NK-92 (cell line): ENCODE results near the gene GAS7.

Experiments used
- DNase-seq: peaks from one replicate; lab custom pipeline; 2025; ENCODE audit not compliant: unreplicated experiment; lab: John Stamatoyannopoulos, UW

Gene GAS7

GRCh38 chr17:10139577-10139976 lies 58.8 kb downstream of the GAS7 start:
- no peak for DNase-seq

- no peak for DNase-seq
These were observed 62.0 kb downstream of the GAS7 start for GRCh38 chr17:10136258-10136981.

- DNase-seq, result no peak
These were observed 62.7 kb downstream of the GAS7 start for GRCh38 chr17:10135539-10136257.

- no peak for DNase-seq
These were observed 67.7 kb downstream of the GAS7 start for GRCh38 chr17:10130677-10131076.

GRCh38 chr17:10130263-10130662 lies 68.1 kb downstream of the GAS7 start:
- no peak for DNase-seq

GRCh38 chr17:10127819-10128425 lies 70.5 kb downstream of the GAS7 start:
- no peak for DNase-seq

- DNase-seq, result no peak
These were observed 71.5 kb downstream of the GAS7 start for GRCh38 chr17:10126616-10127501.

GRCh38 chr17:10126276-10126615 lies 72.2 kb downstream of the GAS7 start:
- DNase-seq, result no peak

GRCh38 chr17:10125531-10126275 lies 72.7 kb downstream of the GAS7 start:
- no peak for DNase-seq

- no peak for DNase-seq
These were observed 75.3 kb downstream of the GAS7 start for GRCh38 chr17:10123093-10123492.

- DNase-seq, result no peak
These were observed 76.3 kb downstream of the GAS7 start for GRCh38 chr17:10121971-10122707.

GRCh38 chr17:10120749-10121148 lies 77.7 kb downstream of the GAS7 start:
- DNase-seq, result no peak

- no peak for DNase-seq
These were observed 78.3 kb downstream of the GAS7 start for GRCh38 chr17:10120109-10120485.

- DNase-seq, result no peak
These were observed 79.0 kb downstream of the GAS7 start for GRCh38 chr17:10119203-10120108.

- DNase-seq, result no peak
These were observed 79.6 kb downstream of the GAS7 start for GRCh38 chr17:10118788-10119130.

- no peak for DNase-seq
These were observed 80.8 kb downstream of the GAS7 start for GRCh38 chr17:10117581-10118001.

- no peak for DNase-seq
These were observed 81.5 kb downstream of the GAS7 start for GRCh38 chr17:10116753-10117420.

GRCh38 chr17:10116267-10116666 lies 82.1 kb downstream of the GAS7 start:
- no peak for DNase-seq

GRCh38 chr17:10115536-10115932 lies 82.9 kb downstream of the GAS7 start:
- DNase-seq, result no peak
